Measurements from ENCODE around the gene SLC16A5. TPM values are rescaled to one million over a fixed set of nuclear protein-coding genes. Genes with fewer than 3 reads are reported as not detected.

The SLC16A5 gene
- total RNA-seq, 1 experiment from 2014 or later = 17.1 TPM

DNA sequence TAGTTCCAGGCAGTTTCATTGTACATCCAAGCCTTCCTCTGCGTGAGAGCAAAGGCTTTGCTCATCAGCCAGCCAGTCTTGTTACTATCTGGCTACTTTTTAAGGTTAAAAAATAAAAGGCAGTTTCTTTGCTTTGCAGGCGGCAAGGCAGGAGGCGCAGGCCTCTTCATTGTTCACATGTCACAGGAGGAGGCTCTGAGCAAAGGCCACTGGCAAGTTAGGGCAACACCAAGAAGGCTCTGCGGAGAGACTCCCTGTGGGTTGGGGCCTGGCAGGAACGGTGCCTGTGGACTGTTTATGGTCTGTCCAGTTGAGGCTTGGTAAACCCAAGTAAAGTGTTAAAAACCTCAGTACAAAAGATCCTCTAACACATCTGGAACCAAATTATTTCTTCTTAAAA is 47.7 kb downstream of the SLC16A5 start:
- Histone ChIP-seq H4K20me1 (ENCODE audit: control insufficient read depth, insufficient read depth, insufficient read length) (peaks cover 2% of the 10 kb centered on the region), H3K18ac (ENCODE audit: insufficient read length, low read depth, low read length) (no peak overlapping the region), H2BK15ac (ENCODE audit: low read depth, low read length) (no peak overlapping the region), H2AFZ (ENCODE audit: low read length) (no peak overlapping the region), H4K5ac (ENCODE audit: insufficient read length, low read depth, low read length) (no peak overlapping the region), H3K23me2 (ENCODE audit: insufficient read length, low read depth, low read length, poor library complexity, severe bottlenecking) (peaks cover 8% of the 10 kb centered on the region), H3K4me1 (ENCODE audit: insufficient read depth, low read length) (no peaks in the 10 kb centered on the region), H3K4ac (ENCODE audit: low read depth, low read length) (no peak overlapping the region), H3K9me3 (ENCODE audit: control insufficient read depth, low read depth, low read length) (no peaks in the 10 kb centered on the region), H3K79me1 (ENCODE audit: insufficient read depth, low read depth, low read length, poor library complexity, severe bottlenecking) (peaks cover 5% of the 10 kb centered on the region), H3T11ph (ENCODE audit: low read length) (no peak overlapping the region), H2BK5ac (ENCODE audit: insufficient read length, low read length) (no peak overlapping the region), H2AK5ac (ENCODE audit: insufficient read length, low read length) (no peak overlapping the region), H3K27me3 (ENCODE audit: insufficient read depth, low read length) (no peaks in the 10 kb centered on the region), H4K8ac (replicated peaks; ENCODE audit: insufficient read length, low read depth, low read length) (no peak overlapping the region), H3K27ac (ENCODE audit: insufficient read length, low read depth, low read length) (no peak overlapping the region), H2BK12ac (ENCODE audit: insufficient read length, low read depth, low read length) (no peak overlapping the region), H3K79me2 (ENCODE audit: insufficient read depth, low read length) (no peaks in the 10 kb centered on the region), H3K4me2 (ENCODE audit: insufficient read depth, insufficient read length, low read length) (no peak overlapping the region), H3K9ac (ENCODE audit: extremely low read depth, insufficient read length, low read length) (no peak overlapping the region), H3K14ac (ENCODE audit: insufficient read depth, low read length) (no peak overlapping the region), H2BK120ac (ENCODE audit: low read depth, low read length, poor library complexity, severe bottlenecking) (no peak overlapping the region), H4K91ac (ENCODE audit: insufficient read length, low read depth, low read length) (no peak overlapping the region), H3K23ac (ENCODE audit: insufficient read length, low read depth, low read length) (no peak overlapping the region), H2BK20ac (ENCODE audit: low read depth, low read length, poor library complexity, severe bottlenecking) (no peak overlapping the region), H3K56ac (ENCODE audit: insufficient read length, low read depth, low read length) (no peak overlapping the region)
- DNase-seq = no peak
- Mint-ChIP-seq H3K27me3 (ENCODE audit: low read depth) (no peaks in the 10 kb centered on the region; the same call in 1 of the 2 replicates), H3K9me3 (no peaks in the 10 kb centered on the region), H3K4me1 (peaks cover 2 to 4% of the 10 kb centered on the region in 2 experiments), H3K36me3 (ENCODE audit: insufficient read depth in 1 of 3, low read depth in 3 of 3) (peaks cover 15 to 52% (median 45%) of the 10 kb centered on the region in 3 experiments; a peak in 6 of 7 replicates), H3K27ac (peak overlapping the region in 2 of 3 experiments; percentile 59 to 88; a peak in 3 of 7 replicates), H3K4me3 (no peak overlapping the region)
- TF ChIP-seq, protein P1, sequence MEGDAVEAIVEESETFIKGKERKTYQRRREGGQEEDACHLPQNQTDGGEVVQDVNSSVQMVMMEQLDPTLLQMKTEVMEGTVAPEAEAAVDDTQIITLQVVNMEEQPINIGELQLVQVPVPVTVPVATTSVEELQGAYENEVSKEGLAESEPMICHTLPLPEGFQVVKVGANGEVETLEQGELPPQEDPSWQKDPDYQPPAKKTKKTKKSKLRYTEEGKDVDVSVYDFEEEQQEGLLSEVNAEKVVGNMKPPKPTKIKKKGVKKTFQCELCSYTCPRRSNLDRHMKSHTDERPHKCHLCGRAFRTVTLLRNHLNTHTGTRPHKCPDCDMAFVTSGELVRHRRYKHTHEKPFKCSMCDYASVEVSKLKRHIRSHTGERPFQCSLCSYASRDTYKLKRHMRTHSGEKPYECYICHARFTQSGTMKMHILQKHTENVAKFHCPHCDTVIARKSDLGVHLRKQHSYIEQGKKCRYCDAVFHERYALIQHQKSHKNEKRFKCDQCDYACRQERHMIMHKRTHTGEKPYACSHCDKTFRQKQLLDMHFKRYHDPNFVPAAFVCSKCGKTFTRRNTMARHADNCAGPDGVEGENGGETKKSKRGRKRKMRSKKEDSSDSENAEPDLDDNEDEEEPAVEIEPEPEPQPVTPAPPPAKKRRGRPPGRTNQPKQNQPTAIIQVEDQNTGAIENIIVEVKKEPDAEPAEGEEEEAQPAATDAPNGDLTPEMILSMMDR (conservative IDR thresholded peaks at IDR 0.05) = no peak
- no CpG with 5 or more reads among the region's 5 CpGs for WGBS (ENCODE audit: extremely low coverage, insufficient read length, low lambda C conversion rate)
